NK-92 (cell line): ENCODE data around the gene CALHM1.
"Not testable (repeated sequence)": the region's sequence is repeated elsewhere in the genome, so short reads cannot be mapped to it uniquely, and the experiment has no call there.

ENCODE experiments used
- DNase-seq: peaks from one replicate; lab custom pipeline; 2025; ENCODE audit not compliant: unreplicated experiment; lab: John Stamatoyannopoulos, UW

The CALHM1 gene

GRCh38 chr10:103433858-103434257 is 24.8 kb downstream of the CALHM1 start:
- no peak for DNase-seq

- DNase-seq = no peak
Observed at GRCh38 chr10:103431902-103432301, 26.8 kb downstream of the CALHM1 start.

- DNase-seq = no peak
Observed at GRCh38 chr10:103429647-103430046, 29.1 kb downstream of the CALHM1 start.

- DNase-seq = no peak
Observed at GRCh38 chr10:103428989-103429643, 29.6 kb downstream of the CALHM1 start.

GRCh38 chr10:103427866-103428265 is 30.8 kb downstream of the CALHM1 start:
- no peak for DNase-seq

GRCh38 chr10:103423748-103424147 is 35.0 kb downstream of the CALHM1 start:
- no peak for DNase-seq

- no peak for DNase-seq
Observed at GRCh38 chr10:103419101-103419500, 39.6 kb downstream of the CALHM1 start.

- no peak for DNase-seq
Observed at GRCh38 chr10:103417601-103418000, 41.1 kb downstream of the CALHM1 start.

GRCh38 chr10:103417148-103417469 is 41.6 kb downstream of the CALHM1 start:
- not testable (repeated sequence) for DNase-seq

- no peak for DNase-seq
Observed at GRCh38 chr10:103416436-103417147, 42.1 kb downstream of the CALHM1 start.

- no peak for DNase-seq
Observed at GRCh38 chr10:103415581-103415980, 43.1 kb downstream of the CALHM1 start.

- DNase-seq = no peak
Observed at GRCh38 chr10:103413564-103413963, 45.1 kb downstream of the CALHM1 start.
